OCI-LY1 (cell line): ENCODE measurements around the gene SMYD4.

Source experiments
- H2AFZ ChIP-seq: fragments of 200-600 bp; sonication (generic), shearing (Covaris generic); 2 replicates; pipeline ENCODE4 v1.6.0; 2014; ENCODE audit warnings: antibody characterized with exemption, mild to moderate bottlenecking, low read length
- H3F3A ChIP-seq: fragments of 200-600 bp; sonication (generic), shearing (Covaris generic); 2 replicates; pipeline ENCODE4 v1.6.0; 2014; ENCODE audit warnings: mild to moderate bottlenecking, antibody characterized with exemption, low read length, moderate library complexity; ENCODE audit not compliant: insufficient read depth
- H3K27ac ChIP-seq: fragments of 200-600 bp; sonication (generic); 2 replicates; pipeline ENCODE4 v1.5.1; 2014; ENCODE audit warnings: low read length, mixed run types, mild to moderate bottlenecking, low read depth; ENCODE audit not compliant: poor library complexity, severe bottlenecking
- H3K27me3 ChIP-seq: fragments of 200-600 bp; sonication (generic); 2 replicates; pipeline ENCODE4 v1.6.0; 2014; ENCODE audit warnings: antibody characterized with exemption, mild to moderate bottlenecking, low read length, moderate library complexity; ENCODE audit not compliant: insufficient read depth
- H3K36me3 ChIP-seq: fragments of 200-600 bp; sonication (generic); 2 replicates; pipeline ENCODE4 v1.6.1; 2014; ENCODE audit warnings: mild to moderate bottlenecking, antibody characterized with exemption, low read length, moderate library complexity, mixed read lengths; ENCODE audit not compliant: insufficient read depth
- H3K4me1 ChIP-seq: fragments of 200-600 bp; sonication (generic); 2 replicates; pipeline ENCODE4 v1.5.1; 2014; ENCODE audit warnings: mild to moderate bottlenecking, low read length, moderate library complexity; ENCODE audit not compliant: insufficient read depth, severe bottlenecking
- H3K4me2 ChIP-seq: fragments of 200-600 bp; sonication (generic), shearing (Covaris generic); 2 replicates; pipeline ENCODE4 v1.6.1; 2014; ENCODE audit warnings: low read length
- H3K4me3 ChIP-seq: fragments of 200-600 bp; sonication (generic); 2 replicates; pipeline ENCODE4 v1.5.1; 2014; ENCODE audit warnings: low read length, low read depth, mild to moderate bottlenecking, mixed read lengths; ENCODE audit not compliant: poor library complexity, severe bottlenecking
- H3K79me2 ChIP-seq: fragments of 200-600 bp; shearing (Covaris generic); 2 replicates; pipeline ENCODE4 v1.6.1; 2016; ENCODE audit warnings: mixed run types, low read length, mixed read lengths; ENCODE audit not compliant: insufficient read depth
- H3K9ac ChIP-seq: fragments of 200-600 bp; sonication (generic), shearing (Covaris generic); 2 replicates; pipeline ENCODE4 v1.6.1; 2014; ENCODE audit warnings: mild to moderate bottlenecking, low read length, mixed read lengths
- H3K9me2 ChIP-seq: fragments of 200-600 bp; sonication (generic), shearing (Covaris generic); 2 replicates; pipeline ENCODE4 v1.6.1; 2014; ENCODE audit warnings: low read depth, mild to moderate bottlenecking, low read length, mixed read lengths
- H3K9me3 ChIP-seq: fragments of 200-600 bp; shearing (Covaris generic); 2 replicates; pipeline ENCODE4 v1.6.1; 2014; ENCODE audit warnings: low read length, mixed read lengths
- H4K20me1 ChIP-seq: fragments of 200-600 bp; sonication (generic), shearing (Covaris generic); 2 replicates; pipeline ENCODE4 v1.6.0; 2016; ENCODE audit warnings: mild to moderate bottlenecking, low read length; ENCODE audit not compliant: insufficient read depth
- CTCF ChIP-seq: fragments of 200-600 bp; sonication (generic), shearing (Covaris generic); IDR thresholded peaks from 2 replicates; pipeline ENCODE4 v1.5.1; 2017; ENCODE audit warnings: mild to moderate bottlenecking, antibody characterized with exemption, low read length, moderate library complexity, mixed read lengths
- EZH2 ChIP-seq: fragments of 200-600 bp; sonication (generic), shearing (Covaris generic); IDR thresholded peaks from 2 replicates; pipeline ENCODE4 v1.8.0; 2017; ENCODE audit warnings: borderline replicate concordance, mixed run types, mild to moderate bottlenecking, antibody characterized with exemption, low read length, moderate library complexity, mixed read lengths

Gene SMYD4

GRCh38 chr17:1797323-1797722, 32.4 kb downstream of the SMYD4 start:
- no peak overlapping the region for H3K27ac ChIP-seq
- H3K9ac ChIP-seq: no peak overlapping the region
- H3K9me2 ChIP-seq: no peaks in the 10 kb centered on the region
- H3K79me2 ChIP-seq: peaks cover 13% of the 10 kb centered on the region; the same call in 1 of the 2 replicates
- no peak for TF ChIP-seq EZH2
- no peak overlapping the region for H3K4me3 ChIP-seq
- H2AFZ ChIP-seq: no peak overlapping the region
- H3K27me3 ChIP-seq: no peaks in the 10 kb centered on the region
- H3K9me3 ChIP-seq: no peaks in the 10 kb centered on the region
- no peaks in the 10 kb centered on the region for H3K4me1 ChIP-seq
- no peaks in the 10 kb centered on the region for H3F3A ChIP-seq
- H4K20me1 ChIP-seq: no peaks in the 10 kb centered on the region
- peaks cover 67% of the 10 kb centered on the region for H3K36me3 ChIP-seq
- H3K4me2 ChIP-seq: no peak overlapping the region

GRCh38 chr17:1796800-1797199, 32.9 kb downstream of the SMYD4 start:
- H3K4me2 ChIP-seq: no peak overlapping the region
- no peaks in the 10 kb centered on the region for H3K9me3 ChIP-seq
- no peak overlapping the region for H2AFZ ChIP-seq
- no peak overlapping the region for H3K4me3 ChIP-seq
- H3K9me2 ChIP-seq: no peaks in the 10 kb centered on the region
- no peak for TF ChIP-seq EZH2
- no peak for TF ChIP-seq CTCF
- H3K9ac ChIP-seq: no peak overlapping the region
- no peaks in the 10 kb centered on the region for H4K20me1 ChIP-seq
- peaks cover 13% of the 10 kb centered on the region; the same call in 1 of the 2 replicates for H3K79me2 ChIP-seq
- no peaks in the 10 kb centered on the region for H3K27me3 ChIP-seq
- H3K27ac ChIP-seq: no peak overlapping the region
- H3K36me3 ChIP-seq: peaks cover 63% of the 10 kb centered on the region
- H3K4me1 ChIP-seq: no peaks in the 10 kb centered on the region
- no peaks in the 10 kb centered on the region for H3F3A ChIP-seq

DNA sequence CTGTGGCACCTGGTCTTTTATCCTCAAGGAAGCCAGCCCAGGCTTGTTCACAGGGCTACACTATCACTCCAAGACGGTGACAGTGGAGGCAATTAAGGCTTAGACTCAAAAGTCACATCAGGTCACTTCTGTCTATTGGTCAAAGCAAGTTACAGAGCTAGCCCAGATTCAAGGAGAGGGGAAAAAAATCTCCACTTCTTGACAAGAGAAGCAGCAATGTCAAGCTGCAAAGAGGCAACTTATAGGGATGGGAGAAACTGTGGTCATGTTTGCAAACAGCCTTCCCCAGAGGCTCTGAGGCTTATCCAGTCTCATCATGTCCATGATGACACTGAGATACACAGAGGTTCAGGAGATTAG, 36.3 kb downstream of the SMYD4 start:
- Histone ChIP-seq H3K36me3 (peaks cover 45% of the 10 kb centered on the region), H3K27ac (no peak overlapping the region), H2AFZ (no peak overlapping the region), H3K9me3 (no peaks in the 10 kb centered on the region), H3K9ac (no peak overlapping the region), H3K9me2 (no peaks in the 10 kb centered on the region), H3K4me2 (no peak overlapping the region), H3K4me1 (no peaks in the 10 kb centered on the region), H3K4me3 (no peak overlapping the region), H3K79me2 (peaks cover 23% of the 10 kb centered on the region; the same call in 1 of the 2 replicates), H3F3A (no peaks in the 10 kb centered on the region), H4K20me1 (no peaks in the 10 kb centered on the region), H3K27me3 (no peaks in the 10 kb centered on the region)
- TF ChIP-seq EZH2: no peak

DNA sequence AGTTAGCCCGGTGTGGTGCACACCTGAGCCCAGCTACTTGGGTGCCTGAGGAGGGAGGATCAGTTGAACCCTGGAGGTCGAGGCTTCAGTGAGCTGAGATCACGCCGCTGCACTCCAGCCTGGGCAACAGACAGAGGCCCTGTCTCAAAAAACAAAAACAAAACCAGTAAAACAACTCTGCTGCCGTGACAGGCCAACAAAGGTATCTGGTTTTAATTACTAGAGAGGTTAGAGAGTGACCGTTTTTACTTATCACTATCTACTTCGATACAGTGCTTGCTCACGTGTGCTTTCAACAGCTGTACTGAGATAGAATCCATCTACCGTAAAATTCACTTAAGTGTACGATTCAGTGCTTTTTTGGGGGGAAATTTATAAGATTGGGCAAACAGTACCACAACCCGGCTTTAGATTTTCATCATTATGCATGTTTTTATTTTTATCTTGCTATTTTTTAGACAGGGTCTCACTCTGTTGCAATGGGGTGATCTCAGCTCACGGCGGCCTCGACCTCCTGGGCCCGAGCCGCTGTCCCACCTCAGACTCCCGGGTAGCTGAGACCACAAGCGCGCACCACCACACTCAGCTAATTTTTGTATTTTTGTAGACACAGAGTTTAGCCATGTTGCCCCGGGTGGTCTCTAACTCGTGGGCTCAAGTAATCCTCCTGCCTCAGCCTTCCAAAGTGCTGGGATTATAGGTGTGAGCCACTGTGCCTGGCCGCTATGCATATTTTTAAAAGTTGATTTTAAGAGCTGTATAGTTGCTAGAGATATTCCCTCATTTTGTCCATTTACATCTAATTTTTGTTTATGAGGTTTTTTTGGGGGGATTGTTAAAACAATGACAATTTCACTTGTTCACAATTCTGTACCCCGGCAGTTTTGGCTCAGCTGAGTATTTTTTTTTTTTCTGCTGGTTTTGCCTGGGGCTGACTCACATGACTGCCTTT, 36.9 kb downstream of the SMYD4 start:
- peaks cover 23% of the 10 kb centered on the region; the same call in 1 of the 2 replicates for H3K79me2 ChIP-seq
- no peaks in the 10 kb centered on the region for H3K27me3 ChIP-seq
- no peaks in the 10 kb centered on the region for H4K20me1 ChIP-seq
- no peaks in the 10 kb centered on the region for H3K9me2 ChIP-seq
- H3K9me3 ChIP-seq: no peaks in the 10 kb centered on the region
- no peaks in the 10 kb centered on the region for H3F3A ChIP-seq
- no peak overlapping the region for H3K27ac ChIP-seq
- no peak overlapping the region for H2AFZ ChIP-seq
- H3K9ac ChIP-seq: no peak overlapping the region
- peaks cover 42% of the 10 kb centered on the region for H3K36me3 ChIP-seq
- H3K4me2 ChIP-seq: no peak overlapping the region
- no peak overlapping the region for H3K4me3 ChIP-seq
- H3K4me1 ChIP-seq: no peaks in the 10 kb centered on the region
- TF ChIP-seq EZH2 (no peak), CTCF (no peak)
